BJ (cell line): Measurements from ENCODE around the gene GPR32. TPM values are rescaled to one million over a fixed set of nuclear protein-coding genes. Genes with fewer than 3 reads are reported as not detected.
"Not testable (repeated sequence)": the region's sequence is repeated elsewhere in the genome, so short reads cannot be mapped to it uniquely, and the experiment has no call there.

Experiments
- CTCF ChIA-PET: fragments of 350-600 bp; formaldehyde crosslinking; extraction: SDS; loops from one replicate; lab custom pipeline; 2021; ENCODE audit warnings: antibody characterized with exemption, inconsistent platforms; lab: Yijun Ruan, JAX
- POLR2A ChIA-PET: fragments of 300-600 bp; sonication (Branson Sonifier 250); formaldehyde crosslinking; extraction: SDS; loops from one replicate; lab custom pipeline; 2021; ENCODE audit warnings: antibody characterized with exemption; lab: Charles Lee
- DNase-seq: peaks from one replicate; pipeline ENCODE4 v3.0.0-alpha.2; 2011; ENCODE audit warnings: low read depth
- H3K27me3 ChIP-seq: 2 replicates; pipeline ENCODE4 v1.6.0; 2011; ENCODE audit warnings: low read length; ENCODE audit not compliant: control insufficient read depth, insufficient read depth
- H3K36me3 ChIP-seq: 2 replicates; pipeline ENCODE4 v1.5.1; 2011; ENCODE audit warnings: low read length; ENCODE audit not compliant: control insufficient read depth, insufficient read depth
- H3K4me3 ChIP-seq: 2 replicates; pipeline ENCODE4 v1.5.1; 2011; ENCODE audit warnings: low read depth, mild to moderate bottlenecking, control low read depth, low read length
- CTCF ChIP-seq: IDR thresholded peaks from 2 replicates; pipeline ENCODE4 v1.5.1; 2011; ENCODE audit warnings: low read depth, mild to moderate bottlenecking, control low read depth, inconsistent platforms, low read length, moderate library complexity; ENCODE audit not compliant: insufficient read depth
- polyA plus RNA-seq: library from polyadenylated mRNA; depleted of rRNA; stranded (reverse); fragments of >200 nt; gene quantifications from 2 replicates; pipeline ENCODE4 v1.2.3, GENCODE V29; 2011

The GPR32 gene
- polyA plus RNA-seq, 1 experiment, result not detected

DNA sequence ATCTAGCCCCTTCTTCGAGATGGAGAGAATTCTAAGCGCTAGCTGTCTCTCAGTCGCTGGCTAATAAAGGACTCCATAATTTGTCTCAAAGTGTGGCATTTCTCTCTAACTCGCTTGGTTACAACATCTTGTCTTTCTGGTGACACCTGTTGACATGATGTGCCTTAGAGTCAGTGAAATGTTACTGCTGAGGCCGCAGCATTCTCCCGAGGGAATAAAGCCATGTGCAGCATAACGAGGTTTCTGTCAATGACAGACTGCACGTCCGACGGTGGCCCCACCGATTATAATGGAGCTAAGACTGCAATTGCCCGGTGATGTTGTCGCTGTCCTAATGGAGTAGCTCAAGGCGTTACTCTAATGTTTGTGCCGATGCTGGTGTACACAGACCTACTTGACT lies 20.3 kb upstream of the GPR32 start:
- ChIA-PET POLR2A (no interaction called here), CTCF (no interaction called here)
- Histone ChIP-seq H3K27me3 (no peaks in the 10 kb centered on the region), H3K4me3 (no peak overlapping the region), H3K36me3 (no peaks in the 10 kb centered on the region)
- no peak for DNase-seq
- no peak for TF ChIP-seq CTCF

GRCh38 chr19:50753879-50754278 lies 16.4 kb upstream of the GPR32 start:
- no peak for DNase-seq

DNA sequence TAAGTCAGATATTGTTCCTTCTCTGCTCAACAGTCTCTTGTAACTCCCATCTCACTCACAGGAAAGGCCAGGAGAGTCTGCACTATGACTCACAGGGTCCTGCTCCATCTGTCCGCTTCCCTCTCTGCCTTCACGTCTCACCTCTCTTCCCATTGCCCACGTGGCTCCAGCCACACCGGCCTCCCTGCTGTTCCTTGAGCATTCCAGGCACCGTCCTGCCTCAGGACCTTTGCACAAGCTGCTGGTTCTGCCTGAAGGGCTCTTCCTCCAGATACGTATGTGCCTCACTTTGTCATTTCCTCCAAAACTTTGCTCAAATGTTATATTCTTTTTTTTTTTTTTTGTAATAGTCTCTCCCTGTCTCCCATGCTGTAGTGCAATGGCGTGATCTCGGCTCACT lies 14.0 kb upstream of the GPR32 start:
- H3K4me3 ChIP-seq, CTCF ChIA-PET, POLR2A ChIA-PET, H3K27me3 ChIP-seq, DNase-seq, H3K36me3 ChIP-seq: not testable (repeated sequence)

More at GRCh38 chr19:50753879-50754278, 16.4 kb upstream of the GPR32 start:
- Histone ChIP-seq H3K4me3 (no peak overlapping the region), H3K27me3 (no peaks in the 10 kb centered on the region), H3K36me3 (no peaks in the 10 kb centered on the region)
- CTCF ChIA-PET, result interaction anchor here (1.5 kb wide), 1 partner anchor 10 kb away, joined by 3 read pairs; no protein-coding TSS in a partner anchor
- no peak for TF ChIP-seq CTCF
- POLR2A ChIA-PET, result no interaction called here

GRCh38 chr19:50757624-50758023 lies 12.6 kb upstream of the GPR32 start:
- POLR2A ChIA-PET, CTCF ChIA-PET, DNase-seq, H3K27me3 ChIP-seq, H3K36me3 ChIP-seq, H3K4me3 ChIP-seq: not testable (repeated sequence)

- DNase-seq, H3K36me3 ChIP-seq, H3K27me3 ChIP-seq, POLR2A ChIA-PET, H3K4me3 ChIP-seq: not testable (repeated sequence)
- CTCF ChIA-PET, result interaction anchor here (1.5 kb wide), 1 partner anchor 89 kb away, joined by 6 read pairs; no protein-coding TSS in a partner anchor
Measured at GRCh38 chr19:50759076-50759475, 11.2 kb upstream of the GPR32 start.

DNA sequence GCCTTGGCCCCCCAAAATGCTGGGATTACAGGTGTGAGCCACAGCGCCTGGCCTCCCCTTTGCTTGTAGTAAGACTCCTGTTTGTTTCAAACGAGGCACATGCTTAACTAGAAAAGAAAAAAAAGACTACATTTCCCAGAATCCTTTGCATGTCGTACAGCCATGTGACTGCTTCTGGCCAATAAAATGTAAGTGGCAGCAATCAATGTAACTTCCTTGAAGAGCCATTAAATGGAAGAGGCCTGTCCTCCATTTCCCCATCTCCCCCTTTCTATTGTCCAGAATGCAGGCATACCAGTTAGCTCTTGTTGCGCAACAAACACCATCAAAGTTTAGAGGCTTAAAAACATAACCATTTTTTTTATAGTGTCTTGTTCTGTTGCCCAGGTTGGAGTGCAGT lies 10.4 kb upstream of the GPR32 start:
- H3K36me3 ChIP-seq, result no peaks in the 10 kb centered on the region
- no peaks in the 10 kb centered on the region for H3K27me3 ChIP-seq
- no peak for DNase-seq
- ChIA-PET CTCF (interaction anchor here (1.5 kb wide), 1 partner anchor 90 kb away, joined by 6 read pairs; no protein-coding TSS in a partner anchor), POLR2A (no interaction called here)
- TF ChIP-seq CTCF, result no peak
- H3K4me3 ChIP-seq, result no peak overlapping the region

GRCh38 chr19:50761501-50761900 lies 8.8 kb upstream of the GPR32 start:
- H3K36me3 ChIP-seq, H3K27me3 ChIP-seq, POLR2A ChIA-PET, H3K4me3 ChIP-seq, DNase-seq: not testable (repeated sequence)
- CTCF ChIA-PET, result interaction anchor here (1.4 kb wide), 1 partner anchor 21 kb away, joined by 3 read pairs; no protein-coding TSS in a partner anchor

GRCh38 chr19:50763521-50763920 lies 6.7 kb upstream of the GPR32 start:
- CTCF ChIA-PET, result interaction anchor here (0.7 to 1.5 kb wide), 3 partner anchors 9 to 94 kb away, joined by 3 read pairs; no protein-coding TSS in a partner anchor
- POLR2A ChIA-PET, H3K4me3 ChIP-seq, H3K36me3 ChIP-seq, DNase-seq, H3K27me3 ChIP-seq: not testable (repeated sequence)
